Activated CD8-positive, alpha-beta memory T cell treated with anti-CD3 and anti-CD28 coated beads, Interleukin-2, amount 50 U/mL, for 4 hours (primary cell): Measurements from ENCODE around the gene SORCS2.

Source experiments
- DNase-seq: peaks from one replicate; pipeline ENCODE4 v3.0.0-alpha.2; 2020

Gene SORCS2

DNA sequence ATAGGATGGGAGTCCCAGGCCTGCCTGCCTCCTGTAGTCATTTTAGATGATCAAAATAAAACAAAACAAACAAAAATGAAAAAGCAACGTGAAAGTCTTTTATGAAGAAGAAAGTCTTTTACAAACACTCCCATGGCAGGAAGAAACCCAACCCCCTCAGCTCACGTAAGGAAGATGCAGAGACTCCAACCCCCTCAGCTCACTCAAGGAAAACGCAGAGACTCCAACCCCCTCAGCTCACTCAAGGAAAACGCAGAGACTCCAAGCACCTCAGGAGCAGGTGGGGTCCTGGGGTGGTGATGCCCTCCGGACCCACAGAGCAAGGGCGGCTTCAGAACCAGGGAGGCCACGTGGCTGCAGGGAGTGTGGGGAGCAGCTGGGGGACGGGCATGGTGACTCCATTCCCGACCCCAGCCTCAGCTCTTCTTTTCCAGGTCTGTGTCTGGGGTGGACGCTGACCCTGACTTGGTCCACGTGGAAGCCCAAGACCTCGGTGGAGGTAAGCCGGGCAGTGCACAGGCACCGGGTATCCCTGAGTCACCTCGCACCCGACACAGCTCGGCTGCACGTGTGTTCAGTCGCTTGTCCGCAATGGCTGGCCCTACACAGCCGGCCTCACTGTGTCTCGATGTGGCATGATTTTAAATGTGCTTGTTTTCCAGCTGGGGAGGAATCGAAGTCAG is 468.9 kb downstream of the SORCS2 start:
- DNase-seq = no peak

DNA sequence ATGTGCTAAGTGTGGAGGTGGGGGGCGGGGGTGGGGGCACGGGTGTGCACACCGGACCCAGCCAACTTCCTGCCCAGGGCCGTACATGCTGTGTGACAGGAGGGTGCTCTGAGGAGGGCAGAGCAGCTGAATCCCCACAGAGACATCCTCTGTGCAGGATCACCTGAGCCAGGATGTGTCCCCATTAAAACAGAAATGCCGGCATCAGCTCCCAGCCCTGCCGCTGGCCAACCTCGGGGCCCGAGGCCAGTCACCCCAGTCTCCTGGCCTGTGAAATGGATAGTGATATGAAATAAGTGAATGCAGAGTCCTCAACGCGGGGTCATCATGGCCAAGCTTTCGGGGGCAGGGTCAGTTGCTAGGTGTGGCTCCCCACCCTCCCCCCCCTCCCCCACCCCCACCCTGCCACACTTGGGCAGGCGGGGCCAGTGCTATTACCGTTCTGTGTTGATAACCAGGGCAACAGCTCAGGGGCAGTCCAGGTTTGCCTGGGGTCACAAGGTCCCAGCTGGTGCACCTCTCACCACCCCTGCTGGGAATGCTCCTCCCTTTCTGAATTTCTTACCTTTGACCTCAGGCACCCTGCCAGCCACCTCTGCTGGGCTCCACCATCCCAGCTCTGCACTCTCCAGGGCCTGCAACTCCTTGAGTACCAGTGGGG is 469.6 kb downstream of the SORCS2 start:
- DNase-seq = no peak

- DNase-seq = no peak
Observed at GRCh38 chr4:7662507-7662846, 470.1 kb downstream of the SORCS2 start.

DNA sequence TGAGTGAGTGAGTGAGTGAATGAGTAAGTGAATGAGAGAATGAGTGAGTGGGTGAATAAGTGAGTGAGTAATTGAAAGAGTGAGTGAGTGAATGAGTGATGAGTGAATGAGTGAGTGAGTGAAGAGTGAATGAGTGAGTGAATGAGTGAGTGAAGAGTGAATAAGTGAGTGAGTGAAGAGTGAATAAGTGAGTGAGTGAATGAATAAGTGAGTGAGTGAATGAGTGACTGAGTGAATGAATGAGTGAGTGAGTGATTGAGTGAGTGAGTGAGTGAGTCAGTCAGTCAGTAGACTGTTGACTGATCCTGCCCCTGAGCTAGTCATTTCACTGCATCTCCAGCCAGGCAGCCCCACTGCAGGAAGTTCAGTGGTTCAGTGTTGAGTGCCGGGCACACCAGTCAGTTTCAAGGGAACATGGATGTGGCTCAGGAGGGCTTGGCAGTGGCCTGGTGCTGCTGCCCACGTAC is 470.8 kb downstream of the SORCS2 start:
- DNase-seq = no peak

- no peak for DNase-seq
Observed at GRCh38 chr4:7664106-7664505, 471.8 kb downstream of the SORCS2 start.

DNA sequence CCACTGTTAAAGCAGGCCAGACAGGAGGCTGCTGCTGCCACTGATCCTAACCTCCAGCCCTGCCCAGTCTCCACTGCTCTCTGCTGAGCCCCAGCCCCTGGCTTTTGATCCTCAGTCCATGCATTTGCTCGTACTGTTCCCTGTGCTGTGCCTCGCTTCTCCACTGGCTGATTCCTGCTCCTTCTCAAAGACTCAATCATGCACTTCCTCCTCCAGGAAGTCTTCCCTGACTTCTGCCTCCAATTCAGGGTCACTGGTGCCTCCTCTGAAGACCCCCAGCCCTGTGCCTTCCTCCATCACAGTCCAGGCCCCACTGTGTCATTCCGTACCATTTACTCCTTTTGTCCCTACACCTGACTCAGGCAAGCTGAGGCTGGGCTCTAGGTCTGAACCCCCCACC is 473.0 kb downstream of the SORCS2 start:
- no peak for DNase-seq

DNA sequence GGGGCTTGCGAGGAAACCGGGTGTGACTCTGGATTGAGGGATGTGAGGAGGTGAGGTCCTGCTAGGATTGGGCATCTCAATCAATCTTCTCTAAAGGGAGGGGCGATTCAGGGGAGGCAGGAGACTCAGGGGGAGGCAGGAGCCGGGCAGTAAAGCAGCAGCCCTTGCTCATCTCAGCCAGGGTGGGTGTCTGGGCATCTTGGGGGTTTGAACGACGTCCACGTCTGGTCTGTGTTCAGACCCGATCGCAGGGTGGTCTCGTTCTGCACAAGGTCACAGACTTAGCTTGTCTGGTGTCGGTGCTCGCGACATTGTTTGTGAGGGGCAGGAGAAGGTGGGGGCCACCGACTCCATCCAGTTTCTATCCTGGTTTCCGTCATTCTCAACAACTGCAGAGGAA is 473.7 kb downstream of the SORCS2 start:
- no peak for DNase-seq

GRCh38 chr4:7666744-7667143 is 474.4 kb downstream of the SORCS2 start:
- DNase-seq = no peak

GRCh38 chr4:7668271-7668670 is 475.9 kb downstream of the SORCS2 start:
- no peak for DNase-seq

- DNase-seq = no peak
Observed at GRCh38 chr4:7668826-7669225, 476.5 kb downstream of the SORCS2 start.

GRCh38 chr4:7672601-7673000 is 480.3 kb downstream of the SORCS2 start:
- no peak for DNase-seq

- no peak for DNase-seq
Observed at GRCh38 chr4:7673121-7673520, 480.8 kb downstream of the SORCS2 start.

GRCh38 chr4:7674706-7675105 is 482.4 kb downstream of the SORCS2 start:
- DNase-seq = no peak

DNA sequence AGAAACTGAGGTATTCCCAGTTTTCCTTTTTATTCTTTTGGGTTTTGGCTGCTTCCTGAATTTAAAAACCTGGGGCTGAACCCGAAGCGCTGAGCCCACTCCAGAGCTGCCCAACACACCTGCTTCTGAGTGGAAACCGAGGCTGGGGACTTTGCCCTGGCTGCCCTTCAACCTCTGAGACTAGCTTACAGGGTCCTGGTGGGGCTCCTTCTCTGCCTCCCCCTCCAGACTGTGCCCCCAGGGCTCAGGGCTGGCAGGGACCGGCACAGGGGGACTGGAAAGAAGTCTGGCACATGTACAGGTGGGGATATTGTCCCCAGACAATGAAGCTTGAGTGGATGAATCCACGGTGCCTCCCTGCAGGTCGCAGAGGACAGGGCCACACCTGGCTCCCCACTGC is 482.8 kb downstream of the SORCS2 start:
- no peak for DNase-seq

DNA sequence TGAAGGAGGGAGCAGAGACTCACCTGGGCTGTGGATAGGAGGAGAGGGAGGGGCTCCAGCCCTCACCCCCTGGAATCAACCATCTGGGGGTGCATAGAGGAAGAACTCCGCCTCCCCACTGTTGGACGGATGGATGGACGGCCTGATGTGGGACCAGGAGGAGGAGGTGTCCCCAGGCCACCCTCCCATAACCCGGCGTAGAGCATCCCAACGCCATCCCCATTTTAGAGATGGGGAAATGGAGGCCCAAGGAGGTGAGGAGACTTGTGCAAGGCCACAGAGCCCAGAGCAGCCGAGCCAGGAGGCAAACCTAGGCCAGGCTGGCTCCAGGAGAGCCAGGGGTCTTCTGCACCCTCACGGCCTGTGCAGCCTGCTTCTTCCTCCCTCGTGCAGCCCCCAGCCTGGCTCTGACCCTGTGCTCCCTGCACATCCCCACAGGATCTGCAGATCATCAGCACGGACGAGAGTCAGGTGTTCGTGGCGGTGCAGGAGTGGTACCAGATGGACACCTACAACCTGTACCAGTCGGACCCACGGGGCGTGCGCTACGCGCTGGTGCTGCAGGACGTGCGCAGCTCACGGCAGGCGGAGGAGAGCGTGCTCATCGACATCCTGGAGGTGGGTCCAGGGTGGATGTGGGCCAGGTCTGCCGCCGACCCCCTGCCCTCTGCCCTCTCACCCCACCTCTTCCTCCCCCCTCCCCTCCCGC is 483.4 kb downstream of the SORCS2 start:
- DNase-seq = no peak

DNA sequence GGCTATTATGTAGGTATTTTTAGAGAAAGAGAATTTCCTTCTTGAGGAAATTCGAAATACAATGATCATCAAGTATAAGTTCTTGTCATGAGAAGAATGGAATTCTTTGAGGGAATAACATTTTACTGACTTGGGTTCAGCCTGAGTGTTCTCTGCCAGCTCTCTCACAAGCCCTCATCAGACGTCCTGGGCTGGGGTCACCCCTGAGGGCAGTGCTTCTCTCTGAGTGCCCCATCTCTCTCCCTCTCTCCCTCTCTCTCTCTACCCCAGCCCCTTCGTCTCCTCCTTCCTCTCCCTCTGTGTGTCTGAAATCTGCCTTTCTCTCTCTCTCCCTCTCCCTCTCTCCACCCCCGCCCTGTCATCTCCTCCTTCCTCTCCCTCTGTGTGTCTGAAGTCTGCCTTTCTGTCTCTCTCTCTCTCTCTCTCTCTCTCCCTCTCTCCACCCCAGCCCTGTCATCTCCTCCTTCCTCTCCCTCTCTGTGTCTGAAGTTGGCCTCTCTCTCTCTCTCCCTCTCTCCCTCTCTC is 484.1 kb downstream of the SORCS2 start:
- no peak for DNase-seq

DNA sequence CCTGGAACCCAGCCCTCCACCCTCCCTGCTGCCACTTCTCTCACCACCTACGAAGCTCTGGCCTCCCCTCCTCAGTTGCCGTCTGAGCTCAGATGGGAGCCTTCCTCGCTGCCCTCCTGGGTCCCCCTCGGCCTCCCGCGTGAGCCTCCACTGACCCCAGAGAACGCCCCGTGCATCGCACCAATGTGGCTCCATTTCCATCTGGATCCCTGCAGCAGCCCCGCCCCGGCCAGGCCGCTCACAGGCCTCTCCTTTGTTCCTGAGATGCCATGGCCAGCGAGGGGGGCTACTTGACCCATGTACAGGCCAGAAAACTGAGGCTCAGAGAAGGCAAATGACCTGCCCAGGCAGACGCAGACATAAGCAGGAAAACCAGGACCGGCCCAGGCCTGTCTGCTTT is 484.7 kb downstream of the SORCS2 start:
- no peak for DNase-seq

DNA sequence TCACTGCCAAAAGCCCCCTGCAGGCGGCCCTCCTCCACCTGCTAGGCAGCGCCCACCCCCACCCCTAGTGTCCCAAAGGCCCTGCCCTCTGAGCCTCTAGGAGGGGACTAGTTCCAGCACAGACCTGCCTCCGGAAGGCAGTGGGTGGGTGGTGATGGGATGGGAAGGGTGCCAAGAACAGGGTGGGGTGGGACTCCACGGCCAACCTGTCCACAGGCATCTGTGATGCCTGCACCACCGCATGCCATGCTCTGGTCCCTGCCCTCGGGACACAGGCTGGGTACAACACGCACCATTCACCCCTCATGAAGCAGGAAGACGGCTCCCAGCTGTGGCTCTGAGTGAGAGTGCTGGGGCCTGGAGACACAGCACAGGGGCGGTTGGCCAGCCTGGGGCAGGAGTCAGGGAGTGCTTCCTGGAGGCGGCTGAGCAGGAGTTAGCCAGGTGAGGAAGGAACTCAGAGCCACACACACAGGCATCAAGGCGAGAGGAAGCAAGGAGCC is 485.5 kb downstream of the SORCS2 start:
- no peak for DNase-seq

- DNase-seq = no peak
Observed at GRCh38 chr4:7678318-7678852, 486.0 kb downstream of the SORCS2 start.

DNA sequence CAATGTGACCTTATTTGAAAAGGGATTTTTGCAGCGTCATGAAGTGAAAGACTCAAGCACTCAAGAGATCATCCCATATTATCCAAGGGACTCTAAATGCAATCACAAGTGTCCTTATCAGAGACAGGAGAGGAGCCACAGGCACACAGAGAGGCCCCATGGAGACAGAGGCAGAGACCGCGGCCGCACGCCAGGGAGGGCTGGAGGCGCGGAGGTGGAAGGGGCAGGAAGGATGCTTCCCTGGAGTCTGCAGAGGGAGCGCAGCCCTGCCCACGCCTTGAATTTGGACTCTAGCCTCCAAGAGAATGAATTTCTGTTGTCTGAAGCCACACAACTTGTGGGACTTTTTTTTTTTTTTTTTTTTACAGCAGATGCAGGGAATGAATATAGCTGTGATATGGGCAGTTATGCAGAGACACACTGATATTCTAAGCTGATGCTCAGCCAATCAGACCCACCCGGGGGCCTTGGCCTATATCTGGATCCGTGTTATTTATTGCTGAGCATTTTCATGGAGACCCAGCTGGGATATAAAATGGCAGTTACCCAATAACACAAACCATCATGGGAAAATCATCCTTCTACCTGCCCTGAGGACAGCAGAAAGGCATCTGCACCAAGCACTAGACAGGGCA is 487.2 kb downstream of the SORCS2 start:
- DNase-seq = no peak

DNA sequence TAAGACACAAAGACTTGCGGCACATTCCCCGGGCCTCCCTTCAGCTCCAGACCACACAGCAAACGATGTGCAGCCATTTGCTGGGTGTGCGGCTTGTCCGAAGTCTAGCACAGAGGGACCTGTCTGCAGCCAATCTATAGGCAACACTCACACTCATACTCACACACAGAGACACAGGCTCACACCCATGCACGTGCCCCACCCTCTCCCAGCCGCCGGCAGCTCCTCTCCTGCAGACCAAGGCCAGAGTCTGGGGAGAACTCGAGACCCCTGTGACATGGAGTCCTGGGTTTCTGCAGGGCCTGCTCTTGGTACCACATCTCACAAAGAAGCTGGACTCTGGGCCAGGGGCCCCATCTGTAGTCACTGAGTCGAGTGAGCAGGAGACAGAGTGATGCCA is 487.8 kb downstream of the SORCS2 start:
- DNase-seq = no peak

GRCh38 chr4:7680731-7681130 is 488.4 kb downstream of the SORCS2 start:
- no peak for DNase-seq

DNA sequence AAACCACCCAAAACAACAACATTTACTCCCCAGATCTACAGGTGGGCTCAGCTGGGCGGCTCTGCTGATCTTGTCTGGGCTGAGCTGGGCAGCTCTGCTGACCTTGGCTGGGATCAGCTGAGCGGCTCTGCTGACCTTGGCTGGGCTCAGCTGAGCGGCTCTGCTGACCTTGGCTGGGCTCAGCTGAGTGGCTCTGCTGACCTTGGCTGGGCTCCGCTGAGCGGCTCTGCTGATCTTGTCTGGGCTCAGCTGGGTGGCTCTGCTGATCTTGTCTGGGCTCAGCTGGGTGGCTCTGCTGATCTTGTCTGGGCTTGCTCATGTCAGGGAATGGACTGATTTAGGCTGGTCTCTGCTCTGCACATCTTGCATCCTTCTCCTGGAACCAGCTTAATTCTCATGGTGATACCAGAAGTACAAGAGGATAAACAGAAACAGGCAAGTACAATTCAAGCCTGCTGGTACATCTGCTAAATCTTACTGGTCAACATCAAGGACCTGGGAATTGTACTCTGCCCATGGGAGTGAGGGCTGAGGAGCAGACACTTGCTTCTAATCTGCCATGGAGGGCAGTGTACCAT is 490.9 kb downstream of the SORCS2 start:
- DNase-seq = no peak
